CD4-positive, alpha-beta T cell treated with Interleukin-21 for 1 hour (primary cell): ENCODE data around the gene TMEM97.

Experiments
- DNase-seq: peaks from one replicate; pipeline ENCODE4 v3.0.0-alpha.2; 2020

TMEM97 gene

DNA sequence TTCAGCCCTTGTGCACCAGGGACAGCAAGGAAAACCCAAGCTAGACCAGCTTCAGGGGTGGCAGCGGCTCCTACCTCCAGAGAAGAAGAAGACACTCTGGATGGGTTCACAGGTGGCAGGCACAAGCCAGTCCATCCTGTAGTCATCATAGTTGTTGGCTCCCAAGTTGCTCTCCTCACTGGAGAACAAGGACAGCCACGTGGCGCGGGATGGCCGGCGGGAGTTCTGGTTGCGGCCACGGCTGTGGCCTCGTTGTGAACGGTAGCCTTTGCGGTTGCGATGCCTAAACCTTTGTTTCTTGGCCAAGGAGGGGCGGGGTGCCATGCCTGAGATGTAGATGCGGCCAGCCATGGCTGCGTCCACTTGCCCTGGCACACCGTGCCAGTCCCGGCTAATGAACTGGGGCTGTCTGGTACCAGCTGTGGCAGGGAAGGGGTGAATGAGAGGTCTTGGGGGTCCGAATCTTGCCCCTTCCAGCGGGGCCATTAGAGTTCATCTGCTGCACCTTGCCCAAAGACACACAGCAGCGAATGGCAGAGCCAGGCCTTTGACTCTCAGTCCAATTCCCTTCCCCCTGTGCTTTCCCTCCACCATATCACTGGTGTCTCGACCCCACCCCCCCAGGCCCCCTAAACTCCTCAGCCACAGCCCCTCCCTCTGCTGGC is 48.8 kb downstream of the TMEM97 start:
- DNase-seq, result no peak

DNA sequence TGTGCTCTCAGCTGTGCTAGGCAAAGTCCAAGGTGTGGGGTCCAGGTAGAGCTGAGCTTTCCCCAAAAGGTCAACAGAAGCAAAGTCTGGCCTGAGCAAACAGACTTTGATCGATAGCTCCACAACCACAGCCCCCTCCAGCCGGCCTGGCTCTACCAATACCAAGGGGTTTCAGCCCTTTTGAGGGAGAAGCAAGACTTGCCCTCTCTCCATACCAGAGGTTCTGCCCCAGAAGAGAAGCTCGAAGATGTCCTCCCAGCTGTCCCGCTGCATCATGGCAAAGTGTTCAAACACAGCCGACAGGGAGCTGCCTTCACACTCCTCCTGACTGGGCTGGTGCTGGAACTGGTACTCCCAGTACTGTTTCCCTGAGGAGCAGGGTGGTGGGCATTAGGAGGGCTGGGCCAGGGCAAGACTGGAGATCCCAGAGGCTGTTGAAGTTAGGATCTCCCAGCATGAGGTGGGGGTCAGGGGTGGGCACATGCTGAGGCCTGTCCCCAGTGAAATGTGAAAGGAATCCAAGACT is 49.4 kb downstream of the TMEM97 start:
- no peak for DNase-seq

- DNase-seq, result no peak
Measured at GRCh38 chr17:28368915-28369683, 50.1 kb downstream of the TMEM97 start.

- DNase-seq, result no peak
Measured at GRCh38 chr17:28369684-28370034, 50.7 kb downstream of the TMEM97 start.

GRCh38 chr17:28370035-28370743 is 51.2 kb downstream of the TMEM97 start, which contains the start of gene VTN:
TSS of gene VTN (minus strand) at chr17:28370307. CDS start at chr17:28370203, 104 bp downstream.
- DNase-seq, result no peak

- no peak for DNase-seq
Measured at GRCh38 chr17:28370744-28371103, 51.7 kb downstream of the TMEM97 start.

- peak; percentile 91 for DNase-seq
Measured at GRCh38 chr17:28371245-28372202, 52.5 kb downstream of the TMEM97 start, which contains the start of gene SARM1. TSS of gene SARM1 (plus strand) at chr17:28371694. CDS start at chr17:28372033, 339 bp downstream.

DNA sequence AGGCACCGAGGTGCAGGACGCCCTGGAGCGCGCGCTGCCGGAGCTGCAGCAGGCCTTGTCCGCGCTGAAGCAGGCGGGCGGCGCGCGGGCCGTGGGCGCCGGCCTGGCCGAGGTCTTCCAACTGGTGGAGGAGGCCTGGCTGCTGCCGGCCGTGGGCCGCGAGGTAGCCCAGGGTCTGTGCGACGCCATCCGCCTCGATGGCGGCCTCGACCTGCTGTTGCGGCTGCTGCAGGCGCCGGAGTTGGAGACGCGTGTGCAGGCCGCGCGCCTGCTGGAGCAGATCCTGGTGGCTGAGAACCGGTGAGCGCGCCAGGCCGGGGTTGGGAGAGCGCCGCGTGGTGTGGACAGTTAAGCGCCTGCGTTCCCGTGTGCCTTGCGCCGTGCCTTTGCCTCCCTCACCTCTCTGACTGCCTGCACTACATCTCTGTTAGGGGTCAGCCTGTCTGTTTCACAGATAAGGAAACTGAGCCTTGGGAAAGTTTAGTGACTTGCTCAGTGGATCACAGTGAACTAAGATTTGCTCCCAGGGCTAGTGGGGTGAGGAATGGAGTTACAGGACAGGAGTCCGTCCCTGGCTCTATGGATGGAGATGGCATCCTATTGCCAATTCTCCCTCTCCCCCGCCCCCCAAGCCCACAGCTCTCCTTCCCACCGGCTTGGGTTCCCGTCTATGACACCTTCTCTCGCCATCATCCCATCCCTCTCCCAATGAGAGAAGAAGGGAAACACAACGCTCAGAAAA is 53.4 kb downstream of the TMEM97 start:
- DNase-seq, result no peak

- DNase-seq, result no peak
Measured at GRCh38 chr17:28372945-28373274, 53.9 kb downstream of the TMEM97 start.
